ENCODE measurements around the gene JARID2. TPM values are rescaled to one million over a fixed set of nuclear protein-coding genes. Genes with fewer than 3 reads are reported as not detected.
A peak's percentile ranks its signal among the peaks of the same experiment; 100 is the strongest.

Gene JARID2
- total and polyA plus RNA-seq, 8 donors: 2.4 to 6.7 (median 3.7) TPM

DNA sequence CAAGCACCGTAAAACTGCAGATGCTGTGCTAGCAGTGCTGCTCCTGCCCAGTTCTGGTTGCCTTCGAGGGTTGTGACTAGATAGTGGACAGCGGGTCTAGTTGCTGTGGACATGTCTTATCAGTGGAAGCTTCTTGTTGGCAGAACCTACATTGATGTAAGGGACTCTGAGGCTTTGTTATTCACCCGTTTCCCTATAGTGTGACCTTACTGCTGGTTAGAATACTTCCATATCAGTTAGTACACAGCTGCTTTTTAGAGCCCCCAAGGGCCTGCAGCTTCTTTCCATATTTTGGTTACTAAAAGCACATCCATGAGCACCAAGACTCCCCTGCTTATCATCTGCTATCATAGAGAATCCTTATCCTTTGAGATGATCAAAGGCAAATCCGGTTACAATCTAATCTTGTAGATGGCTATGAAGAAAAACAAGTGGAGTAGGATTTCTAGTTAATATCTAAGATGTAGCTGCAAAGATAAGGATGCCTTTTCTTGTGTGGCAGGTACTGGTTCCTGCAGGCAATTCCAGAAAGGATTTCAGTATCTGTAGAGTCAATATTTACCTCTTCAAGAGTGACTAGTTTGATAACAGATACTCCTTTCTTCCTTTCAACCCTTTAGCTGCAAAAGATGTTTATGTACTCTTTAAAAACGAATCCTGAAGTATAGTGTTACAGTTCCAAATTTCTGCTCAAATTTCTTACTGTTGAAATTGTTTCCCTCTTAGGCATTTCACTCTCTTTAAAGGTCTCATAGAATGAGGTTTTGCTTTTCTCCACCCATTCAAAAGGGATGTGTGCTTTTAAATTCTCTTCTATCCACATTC, 163.6 kb downstream of the JARID2 start:
- no peaks in the 10 kb centered on the region for H3K9me3 ChIP-seq
- DNase-seq (no peak), FAIRE-seq (no peak), ATAC-seq (peak in 1 of 4 donors; percentile 34)
- H3K27ac ChIP-seq: no peak overlapping the region
- no peaks in the 10 kb centered on the region for H3K36me3 ChIP-seq
- TF ChIP-seq, protein P1, sequence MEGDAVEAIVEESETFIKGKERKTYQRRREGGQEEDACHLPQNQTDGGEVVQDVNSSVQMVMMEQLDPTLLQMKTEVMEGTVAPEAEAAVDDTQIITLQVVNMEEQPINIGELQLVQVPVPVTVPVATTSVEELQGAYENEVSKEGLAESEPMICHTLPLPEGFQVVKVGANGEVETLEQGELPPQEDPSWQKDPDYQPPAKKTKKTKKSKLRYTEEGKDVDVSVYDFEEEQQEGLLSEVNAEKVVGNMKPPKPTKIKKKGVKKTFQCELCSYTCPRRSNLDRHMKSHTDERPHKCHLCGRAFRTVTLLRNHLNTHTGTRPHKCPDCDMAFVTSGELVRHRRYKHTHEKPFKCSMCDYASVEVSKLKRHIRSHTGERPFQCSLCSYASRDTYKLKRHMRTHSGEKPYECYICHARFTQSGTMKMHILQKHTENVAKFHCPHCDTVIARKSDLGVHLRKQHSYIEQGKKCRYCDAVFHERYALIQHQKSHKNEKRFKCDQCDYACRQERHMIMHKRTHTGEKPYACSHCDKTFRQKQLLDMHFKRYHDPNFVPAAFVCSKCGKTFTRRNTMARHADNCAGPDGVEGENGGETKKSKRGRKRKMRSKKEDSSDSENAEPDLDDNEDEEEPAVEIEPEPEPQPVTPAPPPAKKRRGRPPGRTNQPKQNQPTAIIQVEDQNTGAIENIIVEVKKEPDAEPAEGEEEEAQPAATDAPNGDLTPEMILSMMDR (IDR thresholded peaks at IDR 0.05): no peak
- no peak overlapping the region for H3K4me3 ChIP-seq
- no peaks in the 10 kb centered on the region for H3K4me1 ChIP-seq
- intact Hi-C loops (cut with DNase I): no loop called here
- WGBS, 2 donors: 54 to 58% methylated on average over 6 of the region's 6 CpGs
- no peaks in the 10 kb centered on the region for H3K27me3 ChIP-seq

DNA sequence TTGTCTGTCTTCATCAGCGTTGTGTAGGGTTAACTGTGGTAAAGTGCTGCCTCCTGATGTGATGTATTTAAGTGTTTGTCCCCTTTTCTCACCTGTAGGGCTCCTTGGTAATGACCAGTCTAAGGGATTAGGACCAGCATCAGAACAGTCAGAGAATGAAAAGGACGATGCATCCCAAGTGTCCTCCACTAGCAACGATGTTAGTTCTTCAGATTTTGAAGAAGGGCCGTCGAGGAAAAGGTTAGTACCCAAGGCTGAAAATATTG, 164.2 kb downstream of the JARID2 start:
- ATAC-seq: no peak
- Histone ChIP-seq H3K27me3 (no peaks in the 10 kb centered on the region), H3K36me3 (no peaks in the 10 kb centered on the region), H3K27ac (no peak overlapping the region), H3K4me3 (no peak overlapping the region), H3K9me3 (no peaks in the 10 kb centered on the region), H3K4me1 (no peaks in the 10 kb centered on the region)
- no peak for FAIRE-seq
- no peak for DNase-seq
- intact Hi-C loops (cut with DNase I): no loop called here
- TF ChIP-seq, protein P1 (IDR thresholded peaks at IDR 0.05): no peak
- WGBS, 2 donors: 69 to 74% methylated on average over 5 of the region's 5 CpGs

DNA sequence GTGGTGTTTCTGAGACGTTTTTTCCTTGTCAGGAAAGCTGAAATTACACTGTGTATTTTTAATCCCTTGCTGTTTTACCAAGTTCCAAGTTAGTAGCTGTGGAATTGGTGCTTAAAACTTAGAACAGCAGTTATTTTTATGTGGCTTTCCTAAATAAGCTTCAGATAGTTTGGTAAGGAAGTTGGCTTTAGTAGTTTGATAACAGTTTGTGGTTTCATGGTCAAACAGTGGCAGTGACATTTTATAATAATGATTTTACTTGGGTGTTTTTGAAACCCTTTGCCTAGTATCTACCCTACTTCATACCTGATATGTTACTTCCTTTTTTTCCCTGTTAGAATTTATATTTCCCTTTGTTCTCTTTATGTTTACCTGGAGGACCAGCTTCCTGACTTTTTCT, 164.9 kb downstream of the JARID2 start:
- FAIRE-seq: no peak
- no peak overlapping the region for H3K4me3 ChIP-seq
- no peak for ATAC-seq
- TF ChIP-seq, protein P1 (IDR thresholded peaks at IDR 0.05): no peak
- 64 to 84% methylated on average over 1 of the region's 1 CpG for WGBS, 2 donors
- no peaks in the 10 kb centered on the region for H3K4me1 ChIP-seq
- intact Hi-C loops (cut with DNase I): no loop called here
- no peak overlapping the region for H3K27ac ChIP-seq
- H3K27me3 ChIP-seq: no peaks in the 10 kb centered on the region
- no peaks in the 10 kb centered on the region for H3K9me3 ChIP-seq
- DNase-seq: no peak
- no peaks in the 10 kb centered on the region for H3K36me3 ChIP-seq

DNA sequence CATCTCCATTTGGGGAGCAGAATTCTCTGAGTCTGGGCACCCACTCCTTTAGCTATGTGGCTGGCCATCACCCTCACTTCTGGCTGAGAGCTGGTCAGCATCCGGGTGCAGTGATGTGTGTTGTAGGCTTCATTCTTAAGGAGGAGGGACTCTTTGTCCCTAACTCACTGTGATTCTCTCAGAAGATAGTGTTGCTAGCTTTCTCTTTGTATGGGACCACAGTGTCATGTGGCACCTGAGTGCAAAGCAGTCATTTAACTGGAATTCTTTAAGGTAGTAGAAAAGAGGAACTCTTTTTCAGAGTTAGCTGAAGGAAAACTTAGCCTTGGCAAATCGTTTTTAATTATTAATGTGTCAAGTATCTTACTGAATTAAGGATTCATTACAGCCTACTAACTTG, 165.9 kb downstream of the JARID2 start:
- Histone ChIP-seq H3K27ac (no peak overlapping the region), H3K36me3 (no peaks in the 10 kb centered on the region), H3K4me3 (no peak overlapping the region), H3K4me1 (no peaks in the 10 kb centered on the region), H3K9me3 (no peaks in the 10 kb centered on the region), H3K27me3 (no peaks in the 10 kb centered on the region)
- intact Hi-C loops (cut with DNase I): no loop called here
- DNase-seq (no peak), ATAC-seq (no peak), FAIRE-seq (no peak)
- TF ChIP-seq, protein P1 (IDR thresholded peaks at IDR 0.05): no peak
- 66 to 69% methylated on average over 2 of the region's 2 CpGs for WGBS, 2 donors

DNA sequence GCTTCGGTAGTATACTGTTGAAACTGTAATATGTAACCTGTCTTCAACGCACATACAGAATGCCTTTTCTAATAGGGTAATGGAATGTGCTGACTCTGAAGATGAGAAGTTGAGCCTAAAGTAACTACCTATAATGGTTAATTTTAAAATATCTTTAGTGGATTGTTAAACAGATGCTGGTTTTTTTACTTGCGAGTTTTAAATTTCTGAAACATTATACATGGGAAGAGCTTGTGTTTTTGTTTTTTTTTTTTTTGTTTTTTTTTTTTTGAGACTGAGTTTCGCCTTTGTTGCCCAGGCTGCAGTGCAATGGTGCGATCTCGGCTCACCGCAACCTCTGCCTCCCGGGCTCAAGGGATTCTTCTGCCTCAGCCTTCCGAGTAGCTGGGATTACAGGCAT, 166.9 kb downstream of the JARID2 start:
- TF ChIP-seq, protein P1 (IDR thresholded peaks at IDR 0.05): no peak
- ATAC-seq (no peak), FAIRE-seq (no peak), DNase-seq (no peak)
- Histone ChIP-seq H3K27me3 (no peaks in the 10 kb centered on the region), H3K4me3 (no peak overlapping the region), H3K27ac (no peak overlapping the region), H3K36me3 (no peaks in the 10 kb centered on the region), H3K9me3 (no peaks in the 10 kb centered on the region), H3K4me1 (no peaks in the 10 kb centered on the region)
- intact Hi-C loops (cut with DNase I): no loop called here
- 97 to 98% methylated on average over 9 of the region's 9 CpGs for WGBS, 2 donors

Measured in pancreas (tissue), 10 donors.